ENCODE measurements around the gene GCK.

The GCK gene

GRCh38 chr7:44094883-44095592 is 94.2 kb downstream of the GCK start:
- in situ Hi-C loops (cut with MboI; ENCODE audit: low sequenced_read_pairs), result no loop called here

GRCh38 chr7:44094365-44094764 is 94.9 kb downstream of the GCK start:
- in situ Hi-C loops (cut with MboI; ENCODE audit: low sequenced_read_pairs), result no loop called here

Measured in hTERT RPE-1 (cell line).